Ramos (cell line): ENCODE measurements around the gene MID1.

ENCODE experiments used
- in situ Hi-C: fragments of 300-500 bp; cut with MboI; formaldehyde crosslinking; loops from one replicate; pipeline ENCODE4 v1.14.3; 2022; ENCODE audit warnings: low sequenced_read_pairs; ENCODE audit not compliant: unreplicated experiment

MID1 gene

DNA sequence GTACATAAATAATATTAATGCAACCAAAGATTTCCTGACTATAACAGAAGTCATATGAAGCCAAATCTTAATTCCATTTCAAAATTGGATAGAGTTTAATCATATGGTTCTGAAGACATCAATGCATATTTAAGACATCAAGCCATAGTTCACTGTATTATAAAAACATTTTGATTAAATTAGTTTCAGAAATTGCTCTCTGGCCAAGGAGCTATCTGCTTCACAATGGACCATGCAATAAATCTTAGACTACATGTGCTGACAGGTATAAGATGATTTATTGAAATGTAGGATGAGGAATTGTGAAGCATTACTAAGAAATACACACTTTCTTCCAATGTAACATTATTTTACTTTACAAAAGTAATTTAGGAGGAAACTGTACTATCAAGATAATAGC is 81.6 kb downstream of the MID1 start:
- in situ Hi-C loops: no loop called here

DNA sequence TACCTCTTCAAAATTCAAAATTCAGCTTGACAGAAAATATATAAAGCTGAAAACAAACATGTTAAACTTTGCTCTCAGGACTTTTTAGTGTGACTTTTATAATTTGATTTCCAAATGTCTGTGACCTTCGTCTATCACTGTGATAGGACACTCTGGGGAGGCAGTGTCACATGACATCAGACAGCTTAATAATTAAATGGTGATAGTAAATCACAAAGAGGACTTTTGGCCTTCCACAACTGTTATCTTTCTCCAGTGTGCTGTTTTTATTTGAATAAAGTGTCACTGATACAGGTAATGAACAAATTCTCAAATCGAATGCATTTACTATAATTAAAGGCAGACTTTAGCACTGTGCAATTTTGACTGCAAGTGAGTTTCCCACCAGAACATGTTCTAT is 83.1 kb downstream of the MID1 start:
- in situ Hi-C loops: no loop called here

DNA sequence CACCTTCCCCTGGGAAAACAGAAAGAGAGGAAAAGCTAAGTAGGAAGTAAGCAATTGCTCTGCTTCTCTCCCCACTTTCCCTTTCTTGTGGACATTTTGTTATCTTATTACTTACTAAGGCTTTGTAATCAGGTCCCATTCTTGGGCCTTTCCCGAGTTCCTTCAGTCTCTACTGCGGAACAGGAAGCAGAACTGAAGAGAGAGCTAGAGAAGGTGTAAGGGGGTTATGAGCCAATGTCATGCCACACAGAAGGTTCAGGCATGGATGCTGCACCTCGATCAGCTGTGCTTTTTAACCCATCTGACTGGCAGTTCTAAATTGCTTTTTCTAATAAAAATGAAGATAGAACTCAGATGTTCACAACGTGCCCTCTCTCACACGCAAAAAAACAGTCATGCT is 83.6 kb downstream of the MID1 start:
- in situ Hi-C loops: no loop called here

DNA sequence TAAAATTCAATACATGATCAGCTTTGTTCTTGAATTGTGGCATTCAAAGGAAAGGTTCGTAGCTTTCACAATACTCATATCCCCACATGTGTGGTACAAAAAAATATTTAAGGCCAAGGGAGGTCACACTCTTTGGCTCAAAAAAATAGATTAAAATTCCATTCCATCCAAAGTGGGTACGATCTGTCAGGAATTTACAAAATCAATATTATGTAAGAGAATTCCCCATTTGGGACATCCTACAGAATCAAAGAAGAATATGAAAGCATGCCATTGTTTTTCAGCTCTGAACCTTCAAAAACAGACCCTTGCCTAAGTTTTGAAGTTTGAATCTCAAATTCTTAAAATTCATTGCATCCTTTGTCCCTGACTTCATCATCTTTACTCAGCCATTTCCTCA is 85.8 kb downstream of the MID1 start:
- in situ Hi-C loops: no loop called here

DNA sequence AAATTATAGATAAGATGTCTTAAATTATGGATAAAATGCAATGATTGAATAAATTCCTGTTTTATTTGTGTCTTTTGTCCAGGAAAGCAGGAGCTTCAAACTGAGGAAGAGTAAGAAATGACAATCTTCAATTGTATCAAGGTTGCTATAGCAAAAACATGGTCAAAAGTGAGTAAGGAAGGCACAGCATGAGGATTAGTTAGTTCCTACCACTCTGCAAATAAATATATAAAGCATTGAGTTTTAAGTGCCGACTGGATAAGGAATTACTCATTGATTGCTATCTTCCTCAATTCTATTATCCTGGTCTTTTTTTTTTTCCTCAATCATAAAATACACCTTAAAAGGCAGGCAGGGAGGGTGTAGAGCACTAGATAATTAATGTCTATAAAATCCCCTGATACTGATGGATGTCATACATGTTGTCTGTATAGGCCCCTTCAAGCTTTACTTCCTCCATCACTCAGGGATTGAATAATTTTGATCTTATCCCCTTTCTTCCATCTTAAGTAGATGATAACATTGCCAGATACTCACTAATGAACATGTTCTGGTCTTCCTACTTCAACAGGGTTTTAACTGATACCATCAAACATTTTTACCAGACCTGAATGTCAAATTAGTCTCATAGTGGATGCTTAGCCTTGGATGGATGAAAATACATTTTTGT is 86.6 kb downstream of the MID1 start:
- in situ Hi-C loops: no loop called here

DNA sequence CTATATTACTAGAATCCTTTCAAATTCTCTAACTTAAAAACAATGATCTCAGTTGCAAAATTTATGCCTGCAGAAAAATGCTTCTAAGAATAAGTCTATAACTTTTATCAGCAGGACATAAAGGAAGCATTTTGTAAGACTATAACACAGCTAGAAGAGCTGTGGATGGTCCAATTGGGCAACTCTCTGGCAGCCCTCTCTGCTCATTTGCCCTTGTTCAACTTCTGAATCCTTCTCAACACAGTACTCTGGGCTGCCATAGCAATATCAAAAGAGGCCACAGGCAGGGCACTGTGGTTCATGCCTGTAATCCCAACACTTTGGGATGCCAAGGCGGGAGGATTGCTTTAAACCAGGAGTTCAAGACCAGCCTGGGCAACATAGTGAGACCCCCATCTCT is 88.5 kb downstream of the MID1 start:
- in situ Hi-C loops: no loop called here

DNA sequence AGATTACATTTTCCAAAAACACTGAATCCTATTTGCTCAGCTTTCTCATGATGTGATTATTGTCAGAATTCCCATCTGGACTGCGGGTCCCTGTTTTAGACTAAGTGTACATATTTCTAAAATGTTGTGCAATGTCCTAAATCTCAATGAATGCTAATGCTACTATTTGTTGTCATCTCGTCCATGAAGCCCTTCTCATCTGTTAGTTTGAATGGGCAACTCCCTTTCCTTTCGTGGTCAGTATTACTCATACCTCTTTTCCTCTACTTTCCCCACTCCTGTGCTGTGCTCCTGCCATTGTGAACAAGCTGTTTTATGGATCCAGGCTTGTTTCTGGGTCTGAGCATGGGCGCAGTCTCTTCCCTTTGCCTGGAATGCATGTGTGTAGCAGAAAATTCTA is 91.0 kb downstream of the MID1 start:
- in situ Hi-C loops: no loop called here

DNA sequence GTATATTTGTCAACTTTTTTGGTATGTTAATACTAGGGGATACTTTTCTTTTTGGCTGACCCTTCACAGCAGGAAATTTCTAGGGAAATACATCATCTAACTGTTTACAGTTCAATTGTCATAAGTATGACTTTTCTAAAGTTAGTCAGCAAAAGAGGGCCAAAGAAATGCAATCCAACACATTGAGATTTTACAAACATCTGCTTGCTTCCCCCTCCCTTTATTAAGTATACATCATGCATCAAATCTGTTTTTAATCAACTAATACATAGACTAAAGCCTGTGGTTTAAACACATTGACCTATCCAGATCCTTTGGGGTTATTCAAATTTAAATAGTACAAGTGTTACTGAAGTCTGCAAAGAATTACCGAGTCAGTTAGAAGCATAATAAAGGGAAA is 93.9 kb downstream of the MID1 start:
- in situ Hi-C loops: no loop called here

DNA sequence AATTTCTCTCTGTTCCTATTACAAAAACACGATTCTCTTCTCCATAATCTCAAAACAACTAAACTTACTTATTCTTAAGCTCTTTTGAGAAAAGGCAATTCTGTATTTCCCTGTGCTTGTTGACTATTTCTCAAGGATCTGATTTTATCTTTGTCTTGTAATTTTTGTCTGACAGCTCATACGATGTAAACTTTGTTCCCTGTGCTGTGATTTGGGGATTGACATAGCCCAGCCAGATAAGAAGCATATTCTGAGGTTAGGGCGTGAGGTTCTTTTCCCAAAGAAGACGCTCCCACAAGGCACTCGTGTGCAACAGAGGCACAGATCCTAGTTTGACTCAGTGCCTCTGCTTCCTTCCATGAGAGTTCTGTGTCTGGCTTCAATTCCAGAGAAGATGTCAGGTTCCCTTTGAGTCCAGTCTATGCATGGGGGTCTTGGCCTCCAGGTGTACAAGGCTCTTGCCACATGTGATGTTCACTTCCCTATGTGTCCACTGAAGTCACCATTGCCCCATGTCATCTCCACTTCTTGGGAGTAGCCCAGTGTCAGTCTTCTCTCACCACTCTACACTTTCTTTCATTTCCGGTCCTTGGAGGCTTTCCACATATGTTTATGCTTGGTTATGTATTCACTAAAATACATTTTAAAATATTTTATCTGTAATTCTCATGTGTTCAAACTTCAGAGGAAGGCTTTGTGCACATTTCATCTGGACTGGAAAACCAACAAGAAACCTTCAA is 94.8 kb downstream of the MID1 start:
- in situ Hi-C loops: no loop called here

DNA sequence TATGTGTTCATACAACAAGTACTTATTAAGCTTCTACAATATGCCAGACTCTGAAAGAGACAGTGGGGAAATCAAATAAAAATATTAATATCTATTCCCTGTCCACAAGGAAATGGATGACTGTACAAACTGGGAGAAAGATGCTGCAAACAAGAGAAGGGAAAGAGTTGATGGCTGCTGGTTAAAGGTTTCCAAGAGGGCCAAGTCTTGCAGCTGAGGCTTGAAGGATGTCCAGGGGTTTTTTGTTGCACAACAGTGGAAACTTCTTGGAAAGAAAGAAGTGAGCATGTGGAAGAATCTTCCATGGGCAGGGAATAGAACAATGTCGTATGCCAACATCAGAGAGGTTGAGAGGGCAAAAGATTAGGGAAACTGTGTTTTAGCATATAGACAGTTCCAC is 95.8 kb downstream of the MID1 start:
- in situ Hi-C loops: no loop called here

DNA sequence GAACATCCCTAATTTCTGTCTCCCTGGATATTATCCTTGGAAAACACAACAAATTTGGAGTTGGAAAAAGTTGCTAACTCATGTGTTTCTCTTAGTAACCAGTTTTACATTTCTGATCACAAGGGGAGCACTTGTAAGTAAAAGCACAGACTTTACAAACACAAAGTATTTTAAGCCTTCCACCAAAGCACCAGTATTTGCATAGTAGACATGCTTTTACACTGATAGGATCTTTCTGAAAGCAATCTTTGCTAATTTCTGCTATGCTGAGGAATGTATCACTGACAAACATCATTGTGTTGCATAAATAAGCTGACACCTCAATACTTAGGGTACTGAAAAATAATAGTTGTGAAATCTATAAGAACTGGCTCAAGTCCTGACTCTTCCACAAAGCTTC is 100.6 kb downstream of the MID1 start:
- in situ Hi-C loops: no loop called here

DNA sequence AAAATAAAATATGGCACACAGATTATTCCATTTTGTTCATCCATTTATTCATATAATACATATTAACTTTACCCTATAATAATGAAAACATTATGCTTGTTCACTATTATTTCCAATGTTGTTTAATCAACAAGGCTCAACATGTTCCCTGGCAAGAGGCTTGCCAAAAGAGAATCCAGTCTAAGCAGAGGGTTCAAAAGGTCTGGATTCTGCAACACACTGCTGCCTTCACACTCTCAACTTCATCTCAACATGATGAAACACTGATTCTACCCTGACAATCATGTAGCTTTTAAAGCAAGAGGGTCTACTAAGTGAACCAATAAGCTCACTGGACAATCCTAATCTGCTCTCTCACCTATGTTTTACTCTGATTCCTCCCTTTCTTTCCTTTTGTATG is 101.1 kb downstream of the MID1 start:
- in situ Hi-C loops: no loop called here

DNA sequence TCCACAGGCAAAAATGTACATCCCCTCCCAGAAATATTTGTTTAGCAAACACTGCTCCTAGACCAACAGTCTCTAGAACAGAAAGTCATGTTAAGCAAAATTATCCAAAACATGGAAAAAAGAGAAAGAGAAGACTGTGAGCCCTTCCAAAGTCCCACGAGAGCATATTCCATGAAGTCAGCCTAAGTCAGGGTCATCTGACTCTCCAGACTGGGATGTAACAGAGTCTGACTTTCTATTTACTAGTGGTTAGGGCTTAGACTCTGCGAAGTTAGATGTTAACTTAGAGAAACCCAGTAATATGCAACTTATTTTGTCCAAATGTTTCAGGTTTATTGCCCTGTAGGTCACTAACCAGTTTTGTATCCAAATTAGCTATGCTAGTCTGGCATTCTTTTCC is 102.3 kb downstream of the MID1 start:
- in situ Hi-C loops: no loop called here

DNA sequence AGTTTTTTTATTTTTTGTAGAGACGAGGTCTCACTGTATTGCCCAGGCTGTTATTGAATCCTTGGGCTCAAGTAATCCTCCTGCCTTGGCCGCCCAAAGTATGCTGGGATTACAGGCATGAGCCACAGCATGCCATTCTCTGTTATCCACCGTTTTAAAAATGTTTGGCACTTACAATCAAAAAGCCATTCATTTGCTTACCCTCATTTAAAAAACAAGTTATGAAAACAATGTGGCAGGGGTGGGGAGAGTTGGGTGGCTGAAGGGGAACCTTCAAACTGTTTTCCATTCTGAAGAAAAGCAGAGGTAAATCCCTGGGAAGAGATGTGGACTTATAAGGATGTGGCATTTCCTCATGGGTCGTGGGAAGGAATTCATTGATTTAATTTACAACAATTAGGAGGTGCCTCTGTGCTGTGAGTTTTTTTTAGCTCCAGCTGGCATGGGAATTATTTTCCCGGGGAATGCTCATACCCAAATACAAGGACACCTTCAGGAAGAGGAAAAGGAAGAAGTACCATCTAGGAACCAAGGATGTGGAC is 103.5 kb downstream of the MID1 start:
- in situ Hi-C loops: no loop called here

DNA sequence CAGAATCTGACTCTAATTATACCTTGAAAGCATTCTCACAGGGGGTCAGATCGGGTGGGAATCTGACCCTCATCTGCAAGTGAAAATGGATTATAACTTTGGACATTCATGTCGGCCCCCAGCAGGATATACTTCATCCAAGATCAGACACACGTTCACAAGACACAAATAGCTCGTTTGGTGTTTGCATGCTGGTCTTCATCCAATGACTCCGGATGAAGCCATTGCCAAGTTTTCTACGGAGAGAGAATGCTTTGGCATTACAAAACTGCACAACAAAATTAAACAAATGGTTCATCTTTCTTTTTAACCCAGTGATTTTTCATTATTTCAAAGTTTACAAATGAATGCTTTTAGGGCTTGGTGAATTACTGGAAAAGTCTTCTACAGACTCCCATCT is 105.5 kb downstream of the MID1 start:
- in situ Hi-C loops: no loop called here

DNA sequence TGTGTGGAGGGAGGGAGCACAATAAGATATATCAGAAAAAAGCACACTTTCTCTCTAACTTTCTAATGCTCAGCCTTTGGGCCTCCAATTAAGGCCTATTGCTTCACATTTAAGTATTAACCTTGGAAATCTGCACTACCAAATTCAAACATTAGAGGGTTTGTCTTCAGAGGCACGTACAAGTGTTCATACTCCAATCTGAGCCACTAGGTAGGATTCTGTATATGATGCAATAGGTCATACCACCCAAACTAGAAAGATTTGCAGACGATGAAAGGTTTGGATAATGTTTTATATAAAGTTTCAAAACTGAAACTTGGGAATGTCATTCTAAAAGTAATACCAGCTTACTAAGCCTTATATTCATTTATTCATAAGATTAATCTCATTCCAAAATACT is 106.4 kb downstream of the MID1 start:
- in situ Hi-C loops: no loop called here

DNA sequence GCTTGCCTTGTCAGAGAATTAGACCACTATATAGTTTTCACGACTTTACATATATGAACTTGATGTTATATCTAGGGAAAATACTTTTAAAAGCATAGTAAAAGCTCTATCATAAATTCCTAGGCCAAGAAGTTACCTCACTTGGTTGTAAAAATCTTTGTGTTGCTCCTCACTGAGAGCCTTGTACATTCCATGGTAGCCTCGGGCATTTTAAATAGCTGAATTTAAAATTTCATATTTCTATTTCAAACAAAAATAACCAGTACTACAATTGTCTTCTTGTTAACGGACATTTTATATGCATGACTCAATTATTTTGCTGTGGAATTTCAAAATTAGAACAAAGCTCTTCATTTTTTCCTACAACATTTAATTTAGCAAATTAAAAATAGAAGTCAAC is 107.6 kb downstream of the MID1 start:
- in situ Hi-C loops: no loop called here

DNA sequence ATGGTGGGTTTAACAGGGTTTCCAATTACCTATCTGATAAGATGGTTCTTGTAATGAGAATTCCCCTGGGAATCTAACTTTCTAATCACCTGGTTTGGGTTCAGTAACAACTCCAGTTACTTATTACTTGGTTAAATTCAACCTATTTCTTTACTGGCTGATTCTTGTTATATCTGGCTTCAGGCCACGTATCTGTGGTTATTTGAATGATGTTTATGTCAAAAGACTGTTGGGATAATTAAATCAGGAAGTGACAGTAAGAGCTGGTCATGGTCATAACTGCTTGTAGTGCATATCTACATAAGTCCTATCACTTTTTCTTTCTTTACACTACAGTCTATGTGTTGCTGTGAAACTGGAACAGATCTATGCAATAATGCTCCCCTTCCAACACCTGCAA is 108.1 kb downstream of the MID1 start:
- in situ Hi-C loops: no loop called here

DNA sequence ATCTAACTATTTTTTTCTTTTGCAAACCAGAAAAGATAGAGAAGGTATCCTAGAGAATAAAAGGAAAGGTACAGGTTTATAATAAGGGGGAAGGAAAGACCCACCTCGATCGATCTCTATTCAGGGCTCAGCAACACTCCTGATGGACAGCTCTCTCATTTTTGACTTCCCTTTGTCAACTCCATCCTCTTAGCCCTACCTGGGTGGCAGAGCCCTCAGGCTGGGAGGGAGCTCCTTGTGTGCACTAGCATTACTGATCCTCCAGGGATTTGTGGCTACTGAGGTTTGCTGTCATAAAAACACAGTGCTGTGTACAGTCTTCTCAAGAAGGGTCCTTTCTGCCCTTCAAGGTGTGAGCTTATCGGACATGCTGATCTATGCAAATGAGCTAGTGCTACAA is 111.0 kb downstream of the MID1 start:
- in situ Hi-C loops: no loop called here

DNA sequence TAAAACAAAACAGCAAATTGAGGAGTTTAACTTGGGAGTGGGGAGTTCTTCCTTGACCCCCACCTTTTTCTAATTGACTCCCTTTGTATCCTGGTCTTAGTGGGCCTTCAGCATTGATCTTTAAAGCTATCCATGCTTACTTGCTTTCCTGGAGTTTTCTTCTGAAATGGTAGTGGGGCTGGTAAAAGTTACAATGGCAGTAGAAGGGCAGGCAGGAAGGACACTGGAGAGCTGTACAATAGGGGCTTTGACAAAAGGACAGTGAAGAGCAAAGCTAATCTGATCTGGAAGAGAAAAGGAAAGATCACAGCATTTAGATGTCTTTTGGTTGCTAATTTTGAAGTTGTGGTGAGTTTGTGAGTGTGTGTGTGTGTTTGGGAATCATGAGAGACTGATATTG is 111.5 kb downstream of the MID1 start:
- in situ Hi-C loops: no loop called here

DNA sequence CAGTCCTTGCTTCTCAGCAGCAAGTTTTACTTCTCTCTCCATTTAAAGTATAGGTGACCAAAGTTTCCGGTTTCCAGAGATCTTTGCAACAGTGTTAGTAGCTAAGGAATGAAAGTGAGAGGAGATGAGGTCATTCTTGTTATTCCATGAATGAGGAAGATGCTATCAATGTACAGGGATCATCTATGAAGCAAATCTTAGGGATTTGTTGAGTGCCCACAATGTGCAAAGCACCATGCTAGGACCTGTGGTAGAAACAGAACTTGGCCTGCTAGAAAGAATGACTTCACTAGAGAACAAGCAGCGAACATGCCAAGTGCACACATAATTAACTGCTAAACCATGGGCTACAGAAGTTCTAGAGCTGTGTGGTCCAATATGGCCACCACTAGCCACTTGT is 112.5 kb downstream of the MID1 start:
- in situ Hi-C loops: no loop called here

DNA sequence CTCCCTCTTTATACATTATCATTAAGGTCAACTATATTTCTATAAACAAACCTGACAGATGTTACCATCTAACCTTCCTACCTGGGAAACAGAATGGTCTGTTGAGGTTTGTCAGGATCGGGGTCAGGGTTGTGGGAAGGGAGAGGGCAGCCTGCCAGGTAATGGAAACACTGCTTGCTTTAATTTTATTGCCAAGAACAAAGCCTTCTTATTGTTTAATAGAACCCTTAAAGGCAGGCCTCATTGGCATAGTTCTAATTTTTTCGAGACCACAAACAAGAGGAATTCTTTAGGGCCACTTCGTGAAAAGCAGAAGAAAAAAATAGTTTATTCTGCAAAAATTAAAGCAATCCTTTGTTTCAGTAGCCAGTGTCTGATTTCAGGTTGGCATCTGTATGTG is 113.2 kb downstream of the MID1 start:
- in situ Hi-C loops: no loop called here
